A204.1 (cell line): ENCODE data around the gene ALG2.

ENCODE experiments used
- FAIRE-seq: peaks from 2 replicates; lab custom pipeline; 2012; peaks lifted over from hg19 to GRCh38; lab: Jason Lieb, UNC

Gene ALG2

GRCh38 chr9:99171225-99172123, 50.3 kb downstream of the ALG2 start:
- FAIRE-seq: no peak

GRCh38 chr9:99169982-99170761, 51.6 kb downstream of the ALG2 start:
- FAIRE-seq: no peak

- FAIRE-seq: no peak
Measured at GRCh38 chr9:99169086-99169485, 52.7 kb downstream of the ALG2 start.

- FAIRE-seq: no peak
Measured at GRCh38 chr9:99167694-99168093, 54.0 kb downstream of the ALG2 start.

- FAIRE-seq: no peak
Measured at GRCh38 chr9:99167119-99167518, 54.6 kb downstream of the ALG2 start.
